ENCODE results near the gene MACROD2. TPM values are rescaled to one million over a fixed set of nuclear protein-coding genes. Genes with fewer than 3 reads are reported as not detected.

MACROD2 gene
- total RNA-seq, 1 donor from 2014 or later: 2.4 TPM

DNA sequence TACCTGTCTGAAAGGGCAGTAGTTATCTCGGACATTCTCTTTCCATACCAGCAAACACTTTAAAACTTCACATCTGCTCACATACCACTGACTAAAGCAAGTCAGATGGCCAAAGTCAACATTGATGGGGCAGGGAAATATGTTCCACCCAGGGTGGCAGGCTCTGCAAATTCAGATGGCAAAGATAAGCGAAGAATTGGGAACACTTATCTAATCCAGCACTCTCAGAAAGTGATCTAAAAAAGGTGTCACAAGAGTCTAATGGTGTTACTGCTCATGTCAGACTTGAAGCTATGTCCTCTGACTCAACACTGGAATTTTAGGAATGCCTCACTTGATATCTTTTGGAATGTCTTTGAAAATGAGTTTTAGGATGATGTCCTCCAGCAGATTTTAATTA lies 1491.7 kb downstream of the MACROD2 start:
- H3K27ac ChIP-seq (ENCODE audit: low read depth, low read length): no peak overlapping the region
- no peaks in the 10 kb centered on the region for H3K9me3 Mint-ChIP-seq (ENCODE audit: unreplicated experiment)

GRCh38 chr20:15487682-15488081 lies 1492.4 kb downstream of the MACROD2 start:
- Histone ChIP-seq H3K4me2 (ENCODE audit: low read length) (no peak overlapping the region), H3K36me3 (ENCODE audit: insufficient read depth, low read length) (no peaks in the 10 kb centered on the region), H3K27ac (ENCODE audit: low read depth, low read length) (no peak overlapping the region), H3K4me3 (ENCODE audit: insufficient read depth, low read depth, low read length) (no peak overlapping the region), H3K9ac (ENCODE audit: low read length) (no peak overlapping the region), H3K79me2 (ENCODE audit: insufficient read depth, low read length) (no peaks in the 10 kb centered on the region), H3K4me1 (ENCODE audit: insufficient read depth, low read length) (no peaks in the 10 kb centered on the region), H2AFZ (ENCODE audit: low read depth, low read length) (no peak overlapping the region), H3K27me3 (ENCODE audit: insufficient read depth, low read length) (no peaks in the 10 kb centered on the region), H4K20me1 (ENCODE audit: insufficient read depth, low read length) (no peaks in the 10 kb centered on the region), H3K9me3 (ENCODE audit: insufficient read depth, low read depth, low read length) (no peaks in the 10 kb centered on the region)
- no peak for DNase-seq (ENCODE audit: low read depth)
- no peak overlapping the region for H3K27ac Mint-ChIP-seq (ENCODE audit: unreplicated experiment)
- H3K36me3 Mint-ChIP-seq (ENCODE audit: low read depth, unreplicated experiment): no peaks in the 10 kb centered on the region
- FAIRE-seq: no peak
- no peaks in the 10 kb centered on the region for H3K9me3 Mint-ChIP-seq (ENCODE audit: unreplicated experiment)
- TF ChIP-seq, protein P1, sequence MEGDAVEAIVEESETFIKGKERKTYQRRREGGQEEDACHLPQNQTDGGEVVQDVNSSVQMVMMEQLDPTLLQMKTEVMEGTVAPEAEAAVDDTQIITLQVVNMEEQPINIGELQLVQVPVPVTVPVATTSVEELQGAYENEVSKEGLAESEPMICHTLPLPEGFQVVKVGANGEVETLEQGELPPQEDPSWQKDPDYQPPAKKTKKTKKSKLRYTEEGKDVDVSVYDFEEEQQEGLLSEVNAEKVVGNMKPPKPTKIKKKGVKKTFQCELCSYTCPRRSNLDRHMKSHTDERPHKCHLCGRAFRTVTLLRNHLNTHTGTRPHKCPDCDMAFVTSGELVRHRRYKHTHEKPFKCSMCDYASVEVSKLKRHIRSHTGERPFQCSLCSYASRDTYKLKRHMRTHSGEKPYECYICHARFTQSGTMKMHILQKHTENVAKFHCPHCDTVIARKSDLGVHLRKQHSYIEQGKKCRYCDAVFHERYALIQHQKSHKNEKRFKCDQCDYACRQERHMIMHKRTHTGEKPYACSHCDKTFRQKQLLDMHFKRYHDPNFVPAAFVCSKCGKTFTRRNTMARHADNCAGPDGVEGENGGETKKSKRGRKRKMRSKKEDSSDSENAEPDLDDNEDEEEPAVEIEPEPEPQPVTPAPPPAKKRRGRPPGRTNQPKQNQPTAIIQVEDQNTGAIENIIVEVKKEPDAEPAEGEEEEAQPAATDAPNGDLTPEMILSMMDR (IDR thresholded peaks at IDR 0.05; ENCODE audit: insufficient read depth, low read depth, low read length): no peak
- no peak for TF ChIP-seq EZH2 (IDR thresholded peaks at IDR 0.05; ENCODE audit: insufficient read depth, low read length)
- no peaks in the 10 kb centered on the region for H3K27me3 Mint-ChIP-seq (ENCODE audit: low read depth, unreplicated experiment)
- H3K4me3 Mint-ChIP-seq (ENCODE audit: unreplicated experiment): no peak overlapping the region
- peaks cover 23% of the 10 kb centered on the region for H3K4me1 Mint-ChIP-seq (ENCODE audit: low read depth, unreplicated experiment)

More for the DNA sequence above, 1491.7 kb downstream of the MACROD2 start:
- no peak overlapping the region for H3K4me3 Mint-ChIP-seq (ENCODE audit: unreplicated experiment)
- Histone ChIP-seq H3K4me1 (ENCODE audit: insufficient read depth, low read length) (no peaks in the 10 kb centered on the region), H3K4me2 (ENCODE audit: low read length) (no peak overlapping the region), H3K79me2 (ENCODE audit: insufficient read depth, low read length) (no peaks in the 10 kb centered on the region), H2AFZ (ENCODE audit: low read depth, low read length) (no peak overlapping the region), H3K9me3 (ENCODE audit: insufficient read depth, low read depth, low read length) (no peaks in the 10 kb centered on the region), H4K20me1 (ENCODE audit: insufficient read depth, low read length) (no peaks in the 10 kb centered on the region), H3K27me3 (ENCODE audit: insufficient read depth, low read length) (no peaks in the 10 kb centered on the region), H3K4me3 (ENCODE audit: insufficient read depth, low read depth, low read length) (no peak overlapping the region), H3K36me3 (ENCODE audit: insufficient read depth, low read length) (no peaks in the 10 kb centered on the region), H3K9ac (ENCODE audit: low read length) (no peak overlapping the region)
- H3K27me3 Mint-ChIP-seq (ENCODE audit: low read depth, unreplicated experiment): no peaks in the 10 kb centered on the region
- no peak for TF ChIP-seq EZH2 (IDR thresholded peaks at IDR 0.05; ENCODE audit: insufficient read depth, low read length)
- TF ChIP-seq, protein P1 (IDR thresholded peaks at IDR 0.05; ENCODE audit: insufficient read depth, low read depth, low read length): no peak
- FAIRE-seq: no peak
- H3K27ac Mint-ChIP-seq (ENCODE audit: unreplicated experiment): no peak overlapping the region
- H3K36me3 Mint-ChIP-seq (ENCODE audit: low read depth, unreplicated experiment): no peaks in the 10 kb centered on the region
- peaks cover 23% of the 10 kb centered on the region for H3K4me1 Mint-ChIP-seq (ENCODE audit: low read depth, unreplicated experiment)
- DNase-seq (ENCODE audit: low read depth): peak; percentile 2

GRCh38 chr20:15491575-15491974 lies 1496.3 kb downstream of the MACROD2 start:
- TF ChIP-seq EZH2 (IDR thresholded peaks at IDR 0.05; ENCODE audit: insufficient read depth, low read length): no peak
- TF ChIP-seq, protein P1 (IDR thresholded peaks at IDR 0.05; ENCODE audit: insufficient read depth, low read depth, low read length): no peak
- Mint-ChIP-seq H3K36me3 (ENCODE audit: low read depth, unreplicated experiment) (no peaks in the 10 kb centered on the region), H3K4me1 (ENCODE audit: low read depth, unreplicated experiment) (peaks cover 12% of the 10 kb centered on the region), H3K9me3 (ENCODE audit: unreplicated experiment) (no peaks in the 10 kb centered on the region), H3K27me3 (ENCODE audit: low read depth, unreplicated experiment) (no peaks in the 10 kb centered on the region), H3K27ac (ENCODE audit: unreplicated experiment) (no peak overlapping the region), H3K4me3 (ENCODE audit: unreplicated experiment) (no peak overlapping the region)
- H3K4me1 ChIP-seq (ENCODE audit: insufficient read depth, low read length): no peaks in the 10 kb centered on the region
- H4K20me1 ChIP-seq (ENCODE audit: insufficient read depth, low read length): no peaks in the 10 kb centered on the region
- H3K9me3 ChIP-seq (ENCODE audit: insufficient read depth, low read depth, low read length): no peaks in the 10 kb centered on the region
- H3K4me3 ChIP-seq (ENCODE audit: insufficient read depth, low read depth, low read length): no peak overlapping the region
- no peak overlapping the region for H3K9ac ChIP-seq (ENCODE audit: low read length)
- no peaks in the 10 kb centered on the region for H3K79me2 ChIP-seq (ENCODE audit: insufficient read depth, low read length)
- FAIRE-seq (no peak), DNase-seq (ENCODE audit: low read depth) (no peak)
- H3K36me3 ChIP-seq (ENCODE audit: insufficient read depth, low read length): no peaks in the 10 kb centered on the region
- peak overlapping the region; percentile 17 for H2AFZ ChIP-seq (ENCODE audit: low read depth, low read length)
- no peaks in the 10 kb centered on the region for H3K27me3 ChIP-seq (ENCODE audit: insufficient read depth, low read length)
- no peak overlapping the region for H3K4me2 ChIP-seq (ENCODE audit: low read length)
- no peak overlapping the region for H3K27ac ChIP-seq (ENCODE audit: low read depth, low read length)
